ENCODE data around the gene SIMC1. TPM values are rescaled to one million over a fixed set of nuclear protein-coding genes. Genes with fewer than 3 reads are reported as not detected.
"Not testable (repeated sequence)": the region's sequence is repeated elsewhere in the genome, so short reads cannot be mapped to it uniquely, and the experiment has no call there.

SIMC1 gene
- polyA plus RNA-seq, 2 of the 4 experiments (the other 2 are of a cell fraction) = 9.2 to 9.5 TPM

- WGBS (ENCODE audit: missing lambda C conversion rate) = 75% methylated on average over 4 of the region's 17 CpGs
- DNase-seq (ENCODE audit: low read depth in 1 of 2, low spot score in 1 of 2); H3K4me2 ChIP-seq; FAIRE-seq; POLR2A ChIA-PET; CTCF ChIA-PET; H3K9me3 ChIP-seq; H3K27ac ChIP-seq; H3K4me3 ChIP-seq; H3K4me1 ChIP-seq; ATAC-seq: not testable (repeated sequence)
Observed at GRCh38 chr5:176193636-176194035, 44.6 kb upstream of the SIMC1 start.

GRCh38 chr5:176194238-176195083 is 43.8 kb upstream of the SIMC1 start:
- H3K4me1 ChIP-seq; POLR2A ChIA-PET; ATAC-seq; FAIRE-seq; H3K4me3 ChIP-seq; H3K27ac ChIP-seq; H3K9me3 ChIP-seq; CTCF ChIA-PET; H3K4me2 ChIP-seq; DNase-seq (ENCODE audit: low read depth in 1 of 2, low spot score in 1 of 2): not testable (repeated sequence)
- WGBS (ENCODE audit: missing lambda C conversion rate) = 72% methylated on average over 20 of the region's 67 CpGs

- WGBS (ENCODE audit: missing lambda C conversion rate) = 73% methylated on average over 6 of the region's 6 CpGs
- H3K27ac ChIP-seq; H3K4me1 ChIP-seq; POLR2A ChIA-PET; H3K4me2 ChIP-seq; ATAC-seq; FAIRE-seq; H3K4me3 ChIP-seq; DNase-seq (ENCODE audit: low read depth in 1 of 2, low spot score in 1 of 2); H3K9me3 ChIP-seq; CTCF ChIA-PET: not testable (repeated sequence)
Observed at GRCh38 chr5:176195084-176195413, 43.2 kb upstream of the SIMC1 start.

- H3K4me1 ChIP-seq; DNase-seq (ENCODE audit: low read depth in 1 of 2, low spot score in 1 of 2); ATAC-seq; CTCF ChIA-PET; H3K9me3 ChIP-seq; H3K4me3 ChIP-seq; POLR2A ChIA-PET; FAIRE-seq; H3K4me2 ChIP-seq; H3K27ac ChIP-seq: not testable (repeated sequence)
- WGBS (ENCODE audit: missing lambda C conversion rate) = 51% methylated on average over 7 of the region's 8 CpGs
Observed at GRCh38 chr5:176195487-176196207, 42.6 kb upstream of the SIMC1 start.

- FAIRE-seq; H3K4me2 ChIP-seq; H3K4me1 ChIP-seq; H3K9me3 ChIP-seq; POLR2A ChIA-PET; H3K4me3 ChIP-seq; DNase-seq (ENCODE audit: low read depth in 1 of 2, low spot score in 1 of 2); ATAC-seq; H3K27ac ChIP-seq: not testable (repeated sequence)
- CTCF ChIA-PET = interaction anchor here (1.1 kb wide), 1 partner anchor 10 kb away, joined by 3 read pairs; no protein-coding TSS in a partner anchor
- 63% methylated on average over 3 of the region's 7 CpGs for WGBS (ENCODE audit: missing lambda C conversion rate)
Observed at GRCh38 chr5:176196781-176197180, 41.4 kb upstream of the SIMC1 start.

- ATAC-seq; H3K4me3 ChIP-seq; DNase-seq (ENCODE audit: low read depth in 1 of 2, low spot score in 1 of 2); H3K4me2 ChIP-seq; POLR2A ChIA-PET; H3K9me3 ChIP-seq; FAIRE-seq; H3K4me1 ChIP-seq; H3K27ac ChIP-seq: not testable (repeated sequence)
- WGBS (ENCODE audit: missing lambda C conversion rate) = 63% methylated on average over 6 of the region's 6 CpGs
- CTCF ChIA-PET = interaction anchor here (1.1 kb wide), 1 partner anchor 11 kb away, joined by 3 read pairs; no protein-coding TSS in a partner anchor
Observed at GRCh38 chr5:176197234-176197858, 40.9 kb upstream of the SIMC1 start.

GRCh38 chr5:176198299-176198698 is 39.9 kb upstream of the SIMC1 start:
- peak overlapping the region; percentile 80 for H3K4me2 ChIP-seq
- POLR2A ChIA-PET; H3K4me1 ChIP-seq; H3K4me3 ChIP-seq; CTCF ChIA-PET; ATAC-seq; H3K9me3 ChIP-seq; FAIRE-seq; H3K27ac ChIP-seq; DNase-seq (ENCODE audit: low read depth in 1 of 2, low spot score in 1 of 2): not testable (repeated sequence)
- 67% methylated on average over 2 of the region's 2 CpGs for WGBS (ENCODE audit: missing lambda C conversion rate)
